Neural progenitor cell (in vitro differentiated cells): ENCODE results near the gene ARPP21. TPM values are rescaled to one million over a fixed set of nuclear protein-coding genes. Genes with fewer than 3 reads are reported as not detected.

Experiments used
- DNase-seq: peaks from one replicate; pipeline ENCODE4 v3.0.0-alpha.2; 2016; ENCODE audit warnings: low spot score
- H2AFZ ChIP-seq: fragments of 200-600 bp; sonication (generic); replicated peaks from 2 replicates; pipeline ENCODE4 v1.6.1; 2016; ENCODE audit warnings: antibody characterized with exemption
- H3F3A ChIP-seq: fragments of 200-600 bp; sonication (generic); 2 replicates; pipeline ENCODE4 v1.6.1; 2016; ENCODE audit warnings: antibody characterized with exemption, low read depth
- H3K27ac ChIP-seq: fragments of 200-600 bp; sonication (generic); 2 replicates; pipeline ENCODE4 v1.5.1; 2016; ENCODE audit warnings: mild to moderate bottlenecking
- H3K27me3 ChIP-seq: fragments of 200-600 bp; sonication (generic); 2 replicates; pipeline ENCODE4 v1.6.1; 2016; ENCODE audit warnings: mild to moderate bottlenecking, moderate library complexity
- H3K36me3 ChIP-seq: fragments of 200-600 bp; sonication (generic); 2 replicates; pipeline ENCODE4 v1.5.1; 2016
- H3K4me1 ChIP-seq: fragments of 200-600 bp; sonication (generic); 2 replicates; pipeline ENCODE4 v1.6.1; 2016; ENCODE audit warnings: mixed run types
- H3K4me2 ChIP-seq: fragments of 200-600 bp; sonication (generic); 2 replicates; pipeline ENCODE4 v1.6.1; 2016
- H3K4me3 ChIP-seq: fragments of 200-600 bp; sonication (generic); 2 replicates; pipeline ENCODE4 v1.5.1; 2016
- H3K79me2 ChIP-seq: fragments of 200-600 bp; sonication (generic); 2 replicates; pipeline ENCODE4 v1.6.1; 2016; ENCODE audit warnings: low read depth
- H3K9ac ChIP-seq: fragments of 200-600 bp; sonication (generic); 2 replicates; pipeline ENCODE4 v1.6.1; 2016
- H3K9me3 ChIP-seq: fragments of 200-600 bp; sonication (generic); 2 replicates; pipeline ENCODE4 v1.5.1; 2016; ENCODE audit warnings: low read depth
- H4K20me1 ChIP-seq: fragments of 200-600 bp; sonication (generic); 2 replicates; pipeline ENCODE4 v1.6.1; 2016; ENCODE audit warnings: low read depth
- H3K27ac Mint-ChIP-seq: 3 replicates; pipeline ENCODE4 v1.8.0; 2021; ENCODE audit warnings: mixed read lengths
- H3K27me3 Mint-ChIP-seq: 2 replicates; pipeline ENCODE4 v1.8.0; 2022; ENCODE audit warnings: low read depth, mild to moderate bottlenecking, inconsistent platforms, moderate library complexity, mixed read lengths; ENCODE audit not compliant: insufficient read depth
- H3K36me3 Mint-ChIP-seq: 3 replicates; pipeline ENCODE4 v1.8.0; 2021; ENCODE audit warnings: mixed read lengths
- H3K4me1 Mint-ChIP-seq: 3 replicates; pipeline ENCODE4 v1.8.0; 2021; ENCODE audit warnings: mixed read lengths
- H3K4me3 Mint-ChIP-seq: 3 replicates; pipeline ENCODE4 v1.8.0; 2021; ENCODE audit warnings: mild to moderate bottlenecking, moderate library complexity, mixed read lengths
- H3K9me3 Mint-ChIP-seq: 3 replicates; pipeline ENCODE4 v1.8.0; 2020; ENCODE audit warnings: mixed read lengths
- CTCF ChIP-seq: fragments of 200-600 bp; sonication (generic); IDR thresholded peaks from 2 replicates; pipeline ENCODE4 v1.5.1; 2017; ENCODE audit warnings: antibody characterized with exemption, mild to moderate bottlenecking
- EZH2 ChIP-seq: fragments of 200-600 bp; sonication (generic); IDR thresholded peaks from 2 replicates; pipeline ENCODE4 v1.6.1; 2017; ENCODE audit warnings: antibody characterized with exemption, mild to moderate bottlenecking, moderate library complexity
- EZH2phosphoT487 ChIP-seq: fragments of 200-600 bp; sonication (generic); IDR thresholded peaks from 2 replicates; pipeline ENCODE4 v1.6.1; 2017; ENCODE audit warnings: antibody characterized with exemption
- total RNA-seq: library from RNA; depleted of rRNA; stranded (reverse); fragments of >200 nt; gene quantifications from 2 replicates; pipeline ENCODE4 v1.2.3, GENCODE V29; 2015; ENCODE audit warnings: low replicate concordance

The ARPP21 gene
- total RNA-seq, 1 donor from 2014 or later: not detected

- Histone ChIP-seq H3K36me3 (no peaks in the 10 kb centered on the region), H4K20me1 (no peaks in the 10 kb centered on the region), H3K4me1 (no peaks in the 10 kb centered on the region), H3F3A (no peaks in the 10 kb centered on the region), H2AFZ (no peak overlapping the region), H3K27ac (no peak overlapping the region), H3K9ac (no peak overlapping the region), H3K4me3 (no peak overlapping the region), H3K27me3 (peaks cover 44% of the 10 kb centered on the region), H3K4me2 (no peak overlapping the region), H3K79me2 (no peaks in the 10 kb centered on the region), H3K9me3 (no peaks in the 10 kb centered on the region)
- no peaks in the 10 kb centered on the region for H3K4me1 Mint-ChIP-seq
- H3K9me3 Mint-ChIP-seq: no peaks in the 10 kb centered on the region
- H3K4me3 Mint-ChIP-seq: no peak overlapping the region
- no peak overlapping the region for H3K27ac Mint-ChIP-seq
- no peaks in the 10 kb centered on the region for H3K36me3 Mint-ChIP-seq
- H3K27me3 Mint-ChIP-seq: peaks cover 3% of the 10 kb centered on the region
- TF ChIP-seq EZH2phosphoT487 (no peak), CTCF (no peak), EZH2 (no peak)
- DNase-seq: no peak
Observed at GRCh38 chr3:35721628-35722027, 82.3 kb downstream of the ARPP21 start.

GRCh38 chr3:35722902-35723301 is 83.6 kb downstream of the ARPP21 start:
- no peaks in the 10 kb centered on the region for H3K9me3 ChIP-seq
- no peaks in the 10 kb centered on the region for H3K4me1 ChIP-seq
- no peak overlapping the region for H3K4me3 ChIP-seq
- no peaks in the 10 kb centered on the region for H3K36me3 Mint-ChIP-seq
- peaks cover 3% of the 10 kb centered on the region for H3K27me3 Mint-ChIP-seq
- H3K9ac ChIP-seq: no peak overlapping the region
- no peaks in the 10 kb centered on the region for H3F3A ChIP-seq
- no peak overlapping the region for H2AFZ ChIP-seq
- H3K4me1 Mint-ChIP-seq: no peaks in the 10 kb centered on the region
- H3K79me2 ChIP-seq: no peaks in the 10 kb centered on the region
- no peak overlapping the region for H3K27ac ChIP-seq
- H4K20me1 ChIP-seq: no peaks in the 10 kb centered on the region
- H3K4me3 Mint-ChIP-seq: no peak overlapping the region
- TF ChIP-seq CTCF: no peak
- TF ChIP-seq EZH2: no peak
- TF ChIP-seq EZH2phosphoT487: no peak
- no peak for DNase-seq
- H3K27me3 ChIP-seq: peaks cover 39% of the 10 kb centered on the region
- no peaks in the 10 kb centered on the region for H3K9me3 Mint-ChIP-seq
- H3K36me3 ChIP-seq: no peaks in the 10 kb centered on the region
- H3K27ac Mint-ChIP-seq: no peak overlapping the region
- H3K4me2 ChIP-seq: no peak overlapping the region

- Mint-ChIP-seq H3K27me3 (peaks cover 3% of the 10 kb centered on the region), H3K4me3 (no peak overlapping the region)
- TF ChIP-seq EZH2phosphoT487: no peak
- TF ChIP-seq EZH2: no peak
- no peak for TF ChIP-seq CTCF
Observed at GRCh38 chr3:35723480-35724097, 84.3 kb downstream of the ARPP21 start.

More at GRCh38 chr3:35723480-35724097, 84.3 kb downstream of the ARPP21 start:
- Mint-ChIP-seq H3K9me3 (no peaks in the 10 kb centered on the region), H3K36me3 (no peaks in the 10 kb centered on the region), H3K4me1 (no peaks in the 10 kb centered on the region), H3K27ac (no peak overlapping the region)
- Histone ChIP-seq H3K9me3 (no peaks in the 10 kb centered on the region), H3K4me1 (no peaks in the 10 kb centered on the region), H3K79me2 (no peaks in the 10 kb centered on the region), H3K27ac (no peak overlapping the region), H3K27me3 (peaks cover 37% of the 10 kb centered on the region), H3K36me3 (no peaks in the 10 kb centered on the region), H3K9ac (no peak overlapping the region), H3K4me3 (no peak overlapping the region), H2AFZ (no peak overlapping the region), H3F3A (no peaks in the 10 kb centered on the region), H4K20me1 (no peaks in the 10 kb centered on the region), H3K4me2 (no peak overlapping the region)
- DNase-seq: no peak
